B cell (primary cell): ENCODE results near the gene SF3B5. TPM values are rescaled to one million over a fixed set of nuclear protein-coding genes. Genes with fewer than 3 reads are reported as not detected.

ENCODE experiments used
- ATAC-seq: fragments of 200-7000 bp; cut with Tn5 transposase; one replicate; pipeline ENCODE4 v1.10.0; 2021; ENCODE audit warnings: low read depth, mild to moderate bottlenecking, moderate number of reproducible peaks, moderate library complexity
- CTCF ChIA-PET: fragments of 350-600 bp; sonication (Branson Sonifier 250); formaldehyde crosslinking; loops from one replicate; lab custom pipeline; 2021; ENCODE audit warnings: antibody characterized with exemption, inconsistent platforms; lab: Charles Lee
- POLR2A ChIA-PET: fragments of 350-600 bp; sonication (Branson Sonifier 250); formaldehyde crosslinking; loops from one replicate; lab custom pipeline; 2021; ENCODE audit warnings: antibody characterized with exemption; lab: Charles Lee
- DNase-seq: peaks from one replicate; pipeline ENCODE4 v3.0.0; 2013
- H2AFZ ChIP-seq: 2 replicates; pipeline ENCODE4 v1.6.1; 2012; ENCODE audit warnings: mild to moderate bottlenecking, low read depth, low read length; ENCODE audit not compliant: insufficient read depth, poor library complexity, severe bottlenecking
- H3K27ac ChIP-seq, 2 donors: 1 replicate in 1 of 2; 2 replicates in 1 of 2; pipeline ENCODE4 v1.5.1; 2012 to 2013; ENCODE audit warnings: low read length in 2 of 2, mild to moderate bottlenecking in 2 of 2, moderate library complexity in 1 of 2
- H3K27me3 ChIP-seq, 4 experiments: fragments of 200-600 bp in 1 of 4; sonication (generic) in 1 of 4; replicated peaks in 1 of 4; 1 replicate in 2 of 4; 2 replicates in 2 of 4; pipeline versions ENCODE4 v1.6.1 to v1.7.0; 2013 to 2016; ENCODE audit warnings: low read length in 3 of 4, mild to moderate bottlenecking in 2 of 4, mixed read lengths in 1 of 4, moderate library complexity in 1 of 4; ENCODE audit not compliant: insufficient read depth in 4 of 4, control insufficient read depth in 3 of 4; ENCODE audit errors: control extremely low read depth in 1 of 4
- H3K36me3 ChIP-seq, 2 experiments: replicated peaks in 1 of 2; 1 replicate in 1 of 2; 2 replicates in 1 of 2; pipeline versions ENCODE4 v1.6.1 to v1.7.1; 2013; ENCODE audit warnings: low read length in 1 of 2; ENCODE audit not compliant: insufficient read depth in 2 of 2, control insufficient read depth in 1 of 2; ENCODE audit errors: control extremely low read depth in 1 of 2, extremely low read depth in 1 of 2
- H3K4me1 ChIP-seq, 2 donors: fragments of 200-600 bp in 1 of 2; sonication (generic) in 1 of 2; 1 replicate in 1 of 2; 2 replicates in 1 of 2; pipeline versions ENCODE4 v1.5.1 to v1.6.1; 2013 to 2017; ENCODE audit warnings: low read length in 2 of 2; ENCODE audit not compliant: control insufficient read depth in 2 of 2, insufficient read depth in 2 of 2
- H3K4me2 ChIP-seq: replicated peaks from 2 replicates; pipeline ENCODE3; 2012; ENCODE audit warnings: mild to moderate bottlenecking, low read depth, low read length; ENCODE audit not compliant: poor library complexity, severe bottlenecking
- H3K4me3 ChIP-seq, 5 experiments: fragments of 200-600 bp in 1 of 5; sonication (generic) in 1 of 5; 1 replicate in 3 of 5; 2 replicates in 2 of 5; pipeline versions ENCODE4 v1.5.1 to v1.7.0; 2011 to 2016; ENCODE audit warnings: low read length in 4 of 5, mild to moderate bottlenecking in 4 of 5, low read depth in 2 of 5, control low read depth in 1 of 5, moderate library complexity in 1 of 5; ENCODE audit not compliant: insufficient read depth in 1 of 5; ENCODE audit errors: control extremely low read depth in 1 of 5, extremely low read depth in 1 of 5
- H3K79me2 ChIP-seq: fragments of 200-600 bp; sonication (generic); one replicate; pipeline ENCODE4 v1.6.0; 2016; ENCODE audit warnings: low read length; ENCODE audit not compliant: control insufficient read depth, insufficient read depth
- H3K9ac ChIP-seq: fragments of 200-600 bp; sonication (generic); 2 replicates; pipeline ENCODE4 v1.6.1; 2017; ENCODE audit warnings: mild to moderate bottlenecking, low read length, moderate library complexity
- H3K9me3 ChIP-seq, 3 donors: one replicate each; pipeline versions ENCODE4 v1.6.1 to v1.7.1; 2013; ENCODE audit warnings: low read length in 2 of 3; ENCODE audit not compliant: control insufficient read depth in 2 of 3, insufficient read depth in 1 of 3; ENCODE audit errors: control extremely low read depth in 1 of 3
- H4K20me1 ChIP-seq: 2 replicates; pipeline ENCODE4 v1.6.0; 2012; ENCODE audit warnings: mild to moderate bottlenecking, low read length; ENCODE audit not compliant: insufficient read depth, control insufficient read depth, poor library complexity, severe bottlenecking
- H3K27ac Mint-ChIP-seq: one replicate; pipeline ENCODE4 v1.8.0; 2021; ENCODE audit warnings: mixed read lengths
- H3K27me3 Mint-ChIP-seq: one replicate; pipeline ENCODE4 v1.8.0; 2021; ENCODE audit warnings: mixed read lengths
- H3K4me1 Mint-ChIP-seq: one replicate; pipeline ENCODE4 v1.8.0; 2021; ENCODE audit warnings: mixed read lengths
- H3K4me3 Mint-ChIP-seq: one replicate; pipeline ENCODE4 v1.8.0; 2021; ENCODE audit warnings: mixed read lengths
- H3K9me3 Mint-ChIP-seq: one replicate; pipeline ENCODE4 v1.8.0; 2022; ENCODE audit warnings: mixed read lengths; ENCODE audit not compliant: insufficient read depth
- CTCF ChIP-seq: fragments of 200-600 bp; IDR thresholded peaks from one replicate; pipeline ENCODE4 v1.8.0; 2022; ENCODE audit warnings: antibody characterized with exemption, mild to moderate bottlenecking
- EZH2 ChIP-seq: IDR thresholded peaks from 2 replicates; pipeline ENCODE4 v1.6.1; 2012; ENCODE audit warnings: borderline replicate concordance, low read depth, mild to moderate bottlenecking, moderate library complexity, low read length; ENCODE audit not compliant: insufficient read depth, poor library complexity, severe bottlenecking
- WGBS: methylation state at CpG from one replicate; pipeline ENCODE4 v1.1.5; 2013; ENCODE audit warnings: missing lambda C conversion rate; ENCODE audit not compliant: insufficient coverage; 5-methylcytosine and 5-hydroxymethylcytosine counted together
- intact Hi-C: fragments of 100-400 bp; cut with micrococcal nuclease; formaldehyde crosslinking; loops from one replicate; pipeline ENCODE4 v1.10.0; 2022
- polyA plus RNA-seq: library from polyadenylated mRNA; depleted of rRNA; stranded (reverse); fragments of >200 nt; gene quantifications from 2 replicates; pipeline ENCODE4 v1.2.3, GENCODE V29; 2012
- total RNA-seq, 2 donors: library from RNA; stranded (reverse); fragments of 120-200 nt in 1 of 2; gene quantifications; 1 replicate in 1 of 2; 2 replicates in 1 of 2; pipeline versions ENCODE4 v1.2.3 to v1.2.4, GENCODE V29; 2013 to 2022

SF3B5 gene
- total and polyA plus RNA-seq, 2 donors (not counting 1 experiment from before 2014, with no cell fraction given), result 111 to 360 TPM

GRCh38 chr6:144131248-144131709 is 35.9 kb upstream of the SF3B5 start:
- no peak overlapping the region for H3K27ac ChIP-seq
- no peak overlapping the region for H3K4me3 ChIP-seq
- no peak overlapping the region for H3K4me2 ChIP-seq
- H3K4me1 ChIP-seq, result no peaks in the 10 kb centered on the region
- H3K9me3 Mint-ChIP-seq, result no peaks in the 10 kb centered on the region
- H3K4me1 Mint-ChIP-seq, result peaks cover 3% of the 10 kb centered on the region
- TF ChIP-seq CTCF, result no peak
- ATAC-seq, result no peak
- peaks cover under 1% of the 10 kb centered on the region for H3K27me3 Mint-ChIP-seq
- DNase-seq, result no peak
- POLR2A ChIA-PET, result no interaction called here
- no peaks in the 10 kb centered on the region for H4K20me1 ChIP-seq
- no peak overlapping the region for H3K4me3 Mint-ChIP-seq
- peaks cover 0 to 4% (median 0%) of the 10 kb centered on the region in 4 experiments for H3K27me3 ChIP-seq
- CTCF ChIA-PET, result no interaction called here
- no peaks in the 10 kb centered on the region for H3K36me3 ChIP-seq
- H3K27ac Mint-ChIP-seq, result no peak overlapping the region
- no peaks in the 10 kb centered on the region for H3K9me3 ChIP-seq
- no peak overlapping the region for H3K9ac ChIP-seq
- no peaks in the 10 kb centered on the region for H3K79me2 ChIP-seq
- intact Hi-C loops, result no loop called here
- no CpG with 5 or more reads among the region's 1 CpG for WGBS
- no peak overlapping the region for H2AFZ ChIP-seq

- POLR2A ChIA-PET, result no interaction called here
- no peak overlapping the region for H3K4me2 ChIP-seq
- WGBS, result 85% methylated on average over 4 of the region's 6 CpGs
- TF ChIP-seq EZH2, result no peak
- no peak for TF ChIP-seq CTCF
- no peak overlapping the region for H3K9ac ChIP-seq
- H2AFZ ChIP-seq, result no peak overlapping the region
- CTCF ChIA-PET, result interaction anchor here (1.0 to 1.4 kb wide), 2 partner anchors 8 to 351 kb away, joined by 3 read pairs; no protein-coding TSS in a partner anchor
- no peak for ATAC-seq
- Mint-ChIP-seq H3K4me3 (no peak overlapping the region), H3K27ac (no peak overlapping the region), H3K27me3 (no peaks in the 10 kb centered on the region), H3K4me1 (peaks cover 6% of the 10 kb centered on the region), H3K9me3 (no peaks in the 10 kb centered on the region)
- H3K27ac ChIP-seq, result no peak overlapping the region
- peaks cover 0 to 4% (median 0%) of the 10 kb centered on the region in 4 experiments for H3K27me3 ChIP-seq
- no peaks in the 10 kb centered on the region for H4K20me1 ChIP-seq
- no peaks in the 10 kb centered on the region for H3K9me3 ChIP-seq
- no peak overlapping the region for H3K4me3 ChIP-seq
- DNase-seq, result no peak
- no peaks in the 10 kb centered on the region for H3K36me3 ChIP-seq
- H3K79me2 ChIP-seq, result no peaks in the 10 kb centered on the region
- H3K4me1 ChIP-seq, result no peaks in the 10 kb centered on the region
- intact Hi-C loops, result no loop called here
These were observed 34.1 kb upstream of the SF3B5 start for GRCh38 chr6:144129469-144129868.
